ENCODE measurements around the gene ARHGEF10L.

ARHGEF10L gene

GRCh38 chr1:17615959-17616358, 76.5 kb downstream of the ARHGEF10L start:
- peaks cover 13 to 84% (median 67%) of the 10 kb centered on the region in 10 experiments for H3K4me1 ChIP-seq
- peak overlapping the region in 5 of 11 experiments; percentile 96 to 100 (median 98); a peak in 9 of 22 replicates for H3K4me2 ChIP-seq
- H4K20me1 ChIP-seq, result peaks cover 0 to 9% (median 0%) of the 10 kb centered on the region in 11 experiments; a peak in 1 of 22 replicates
- H3K36me3 ChIP-seq, result peaks cover 0 to 52% (median 17%) of the 10 kb centered on the region in 11 experiments; a peak in 12 of 22 replicates
- peak overlapping the region in 8 of 11 experiments; percentile 5 to 100 (median 53); a peak in 12 of 22 replicates for H3K27ac ChIP-seq
- no peaks in the 10 kb centered on the region for H3K9me3 ChIP-seq (replicated peaks in 1 of 11)
- TF ChIP-seq Cebpa-rat (IDR thresholded peaks at IDR 0.05), result no peak
- no peaks in the 10 kb centered on the region for H3K27me3 ChIP-seq
- peak overlapping the region in 4 of 11 experiments; percentile 36 to 61 (median 44); a peak in 3 of 22 replicates for H3K9ac ChIP-seq
- H3K4me3 ChIP-seq, result no peak overlapping the region

- TF ChIP-seq Cebpa-rat (IDR thresholded peaks at IDR 0.05), result no peak
- Histone ChIP-seq H3K27ac (peak overlapping the region in 6 of 11 experiments; percentile 35 to 100 (median 90); a peak in 9 of 22 replicates), H3K36me3 (peaks cover 0 to 60% (median 24%) of the 10 kb centered on the region in 11 experiments; a peak in 12 of 22 replicates), H3K4me3 (no peak overlapping the region), H3K4me2 (peak overlapping the region in 5 of 11 experiments; percentile 96 to 100 (median 98); a peak in 9 of 22 replicates), H3K9ac (peak overlapping the region in 3 of 11 experiments; percentile 4 to 88 (median 85); a peak in 2 of 22 replicates), H4K20me1 (peaks cover 0 to 17% (median 0%) of the 10 kb centered on the region in 11 experiments; a peak in 1 of 22 replicates), H3K4me1 (peaks cover 13 to 92% (median 75%) of the 10 kb centered on the region in 10 experiments), H3K27me3 (no peaks in the 10 kb centered on the region), H3K9me3 (replicated peaks in 1 of 11) (no peaks in the 10 kb centered on the region)
Observed at GRCh38 chr1:17616731-17617279, 77.3 kb downstream of the ARHGEF10L start.

GRCh38 chr1:17617787-17618557, 78.5 kb downstream of the ARHGEF10L start:
- Histone ChIP-seq H3K9ac (peak overlapping the region in 9 of 11 experiments; percentile 56 to 88 (median 81); a peak in 19 of 22 replicates), H3K27ac (peak overlapping the region; percentile 27 to 100 (median 80); a peak in 21 of 22 replicates), H3K9me3 (replicated peaks in 1 of 11) (no peaks in the 10 kb centered on the region), H4K20me1 (peaks cover 0 to 26% (median 0%) of the 10 kb centered on the region in 11 experiments; a peak in 1 of 22 replicates), H3K27me3 (no peaks in the 10 kb centered on the region), H3K4me2 (peak overlapping the region; percentile 38 to 100 (median 93); a peak in 21 of 22 replicates), H3K4me3 (peak overlapping the region in 7 of 10 experiments; percentile 37 to 80 (median 67); a peak in 14 of 20 replicates), H3K36me3 (peaks cover 7 to 66% (median 33%) of the 10 kb centered on the region in 11 experiments; a peak in 20 of 22 replicates), H3K4me1 (peaks cover 13 to 100% (median 82%) of the 10 kb centered on the region in 10 experiments)
- TF ChIP-seq Cebpa-rat (IDR thresholded peaks at IDR 0.05), result no peak

DNA sequence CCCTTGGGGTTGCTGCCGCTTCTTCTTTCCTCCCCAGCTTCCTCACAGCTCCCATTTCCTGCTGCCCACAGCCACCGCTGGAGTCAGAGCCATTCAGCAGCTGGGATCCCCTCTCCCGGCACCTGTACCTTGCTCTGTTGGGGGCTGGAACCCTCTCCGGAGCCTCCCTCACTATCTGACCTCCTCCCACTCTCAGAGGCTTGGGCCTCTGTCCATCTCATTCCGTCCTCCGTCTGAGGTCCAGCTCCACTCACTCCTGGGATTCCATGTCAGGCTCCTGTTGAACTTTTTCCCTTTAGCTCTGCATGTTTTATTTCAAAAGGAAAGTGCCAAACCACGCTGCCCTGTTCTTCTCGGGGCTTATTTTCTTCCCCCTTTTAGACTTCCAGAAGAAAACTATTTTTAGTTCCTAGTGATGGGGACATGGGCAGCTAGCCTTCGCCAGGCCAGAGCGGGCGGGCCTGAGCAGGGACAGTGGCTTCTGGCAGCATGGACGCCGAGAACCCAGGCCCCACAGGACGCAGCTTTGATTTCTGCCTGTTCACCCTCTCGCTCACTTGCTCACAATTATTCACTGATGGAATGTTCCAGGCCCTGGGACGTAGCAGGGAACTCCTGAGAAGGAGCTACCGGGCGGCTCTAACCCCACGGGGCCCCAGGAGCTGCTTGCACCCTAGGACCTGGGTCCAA, 79.2 kb downstream of the ARHGEF10L start:
- Histone ChIP-seq H4K20me1 (peaks cover 0 to 33% (median 0%) of the 10 kb centered on the region in 11 experiments; a peak in 2 of 22 replicates), H3K27ac (peak overlapping the region; percentile 27 to 100 (median 80); a peak in 21 of 22 replicates), H3K9me3 (replicated peaks in 1 of 11) (no peaks in the 10 kb centered on the region), H3K27me3 (no peaks in the 10 kb centered on the region), H3K4me3 (peak overlapping the region in 7 of 10 experiments; percentile 37 to 80 (median 67); a peak in 14 of 20 replicates), H3K36me3 (peaks cover 10 to 66% (median 33%) of the 10 kb centered on the region in 11 experiments; a peak in 20 of 22 replicates), H3K4me1 (peaks cover 13 to 100% (median 86%) of the 10 kb centered on the region in 10 experiments), H3K4me2 (peak overlapping the region; percentile 38 to 100 (median 93); a peak in 21 of 22 replicates), H3K9ac (peak overlapping the region in 9 of 11 experiments; percentile 56 to 88 (median 81); a peak in 18 of 22 replicates)
- no peak for TF ChIP-seq Cebpa-rat (IDR thresholded peaks at IDR 0.05)

DNA sequence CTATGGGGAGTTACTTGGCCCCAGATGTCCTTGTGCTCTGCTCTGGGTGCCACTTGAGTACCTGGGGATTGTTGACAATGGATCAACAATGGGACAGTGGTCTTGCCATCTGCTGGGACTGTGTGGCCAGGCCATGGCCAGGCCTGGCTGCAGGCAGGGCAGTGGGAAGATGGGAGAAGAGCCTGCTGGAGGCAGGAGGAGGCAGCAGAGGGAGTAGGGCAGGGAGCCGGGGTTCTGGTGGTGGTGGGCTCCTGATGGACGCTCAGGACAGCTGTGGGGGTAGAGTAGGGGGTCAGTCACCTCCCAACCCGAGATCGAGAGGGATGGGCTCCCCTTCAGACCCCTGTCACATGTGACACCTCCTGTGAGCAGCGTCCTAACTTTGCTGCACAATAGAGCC, 81.0 kb downstream of the ARHGEF10L start:
- Histone ChIP-seq H3K36me3 (peaks cover 10 to 82% (median 47%) of the 10 kb centered on the region in 11 experiments; a peak in 21 of 22 replicates), H3K9ac (peak overlapping the region in 6 of 11 experiments; percentile 25 to 88 (median 84); a peak in 10 of 22 replicates), H3K4me2 (peak overlapping the region in 7 of 11 experiments; percentile 36 to 100 (median 96); a peak in 14 of 22 replicates), H3K27ac (peak overlapping the region in 9 of 11 experiments; percentile 7 to 100 (median 84); a peak in 14 of 22 replicates), H3K4me3 (peak overlapping the region in 6 of 10 experiments; percentile 10 to 80 (median 68); a peak in 10 of 20 replicates), H3K4me1 (peaks cover 13 to 100% (median 86%) of the 10 kb centered on the region in 10 experiments), H3K9me3 (replicated peaks in 1 of 11) (no peaks in the 10 kb centered on the region), H4K20me1 (peaks cover 0 to 49% (median 0%) of the 10 kb centered on the region in 11 experiments; a peak in 4 of 22 replicates), H3K27me3 (no peaks in the 10 kb centered on the region)
- TF ChIP-seq Cebpa-rat (IDR thresholded peaks at IDR 0.05), result no peak

DNA sequence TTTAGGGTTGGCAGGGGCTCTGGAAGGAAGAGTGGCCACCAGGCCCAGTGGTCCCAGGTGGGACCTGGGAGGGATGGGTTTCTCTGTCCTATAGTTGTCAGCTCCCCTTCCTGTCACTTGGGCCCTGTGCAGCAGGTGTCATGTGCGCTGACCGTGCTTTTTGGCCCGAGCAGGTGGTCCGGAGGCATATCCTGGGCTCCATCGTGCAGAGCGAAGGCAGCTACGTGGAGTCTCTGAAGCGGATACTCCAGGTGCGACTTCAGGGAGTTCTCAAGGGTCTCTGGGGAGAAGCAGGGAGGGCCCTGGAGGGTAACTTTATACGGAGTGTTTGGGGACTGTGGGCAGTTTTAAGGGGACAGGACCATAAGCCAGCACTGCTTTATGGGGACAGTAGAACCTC, 82.2 kb downstream of the ARHGEF10L start:
- H3K27me3 ChIP-seq, result no peaks in the 10 kb centered on the region
- peaks cover 0 to 57% (median 0%) of the 10 kb centered on the region in 11 experiments; a peak in 4 of 22 replicates for H4K20me1 ChIP-seq
- H3K27ac ChIP-seq, result peak overlapping the region in 9 of 11 experiments; percentile 18 to 100 (median 84); a peak in 14 of 22 replicates
- H3K4me1 ChIP-seq, result peaks cover 13 to 100% (median 91%) of the 10 kb centered on the region in 10 experiments
- H3K4me2 ChIP-seq, result peak overlapping the region in 10 of 11 experiments; percentile 17 to 100 (median 94); a peak in 17 of 22 replicates
- no peaks in the 10 kb centered on the region for H3K9me3 ChIP-seq (replicated peaks in 1 of 11)
- H3K4me3 ChIP-seq, result peak overlapping the region in 5 of 10 experiments; percentile 65 to 80 (median 69); a peak in 10 of 20 replicates
- TF ChIP-seq Cebpa-rat (IDR thresholded peaks at IDR 0.05), result no peak
- peak overlapping the region in 5 of 11 experiments; percentile 81 to 88 (median 85); a peak in 9 of 22 replicates for H3K9ac ChIP-seq
- peaks cover 12 to 83% (median 60%) of the 10 kb centered on the region in 11 experiments; a peak in 21 of 22 replicates for H3K36me3 ChIP-seq

DNA sequence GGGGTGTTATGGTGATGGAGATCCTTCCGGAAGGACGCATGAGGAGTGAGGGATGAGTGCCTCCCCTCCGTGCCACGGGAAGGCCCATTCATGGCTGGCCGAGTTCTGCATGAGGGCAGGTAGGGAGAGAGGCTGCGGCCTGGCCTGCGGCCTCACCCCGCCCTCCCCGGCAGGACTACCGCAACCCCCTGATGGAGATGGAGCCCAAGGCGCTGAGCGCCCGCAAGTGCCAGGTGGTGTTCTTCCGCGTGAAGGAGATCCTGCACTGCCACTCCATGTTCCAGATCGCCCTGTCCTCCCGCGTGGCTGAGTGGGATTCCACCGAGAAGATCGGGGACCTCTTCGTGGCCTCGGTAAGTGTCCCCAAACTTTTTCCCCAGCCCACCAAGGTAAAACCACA, 83.3 kb downstream of the ARHGEF10L start:
- no peaks in the 10 kb centered on the region for H3K27me3 ChIP-seq
- peak overlapping the region in 10 of 11 experiments; percentile 27 to 100 (median 96); a peak in 16 of 22 replicates for H3K27ac ChIP-seq
- peak overlapping the region in 7 of 11 experiments; percentile 9 to 88 (median 83); a peak in 9 of 22 replicates for H3K9ac ChIP-seq
- H3K4me1 ChIP-seq, result peaks cover 8 to 100% (median 90%) of the 10 kb centered on the region in 10 experiments
- peak overlapping the region in 5 of 10 experiments; percentile 42 to 80 (median 69); a peak in 10 of 20 replicates for H3K4me3 ChIP-seq
- TF ChIP-seq Cebpa-rat (IDR thresholded peaks at IDR 0.05), result no peak
- H3K36me3 ChIP-seq, result peaks cover 12 to 91% (median 71%) of the 10 kb centered on the region in 11 experiments
- H4K20me1 ChIP-seq, result peaks cover 0 to 57% (median 0%) of the 10 kb centered on the region in 11 experiments; a peak in 4 of 22 replicates
- no peaks in the 10 kb centered on the region for H3K9me3 ChIP-seq (replicated peaks in 1 of 11)
- H3K4me2 ChIP-seq, result peak overlapping the region in 6 of 11 experiments; percentile 77 to 100 (median 97); a peak in 10 of 22 replicates
